ENCODE measurements around the gene PPP2R3B. TPM values are rescaled to one million over a fixed set of nuclear protein-coding genes. Genes with fewer than 3 reads are reported as not detected.
"Not testable (repeated sequence)": the region's sequence is repeated elsewhere in the genome, so short reads cannot be mapped to it uniquely, and the experiment has no call there.

PPP2R3B gene
- 35.3 TPM for total RNA-seq

DNA sequence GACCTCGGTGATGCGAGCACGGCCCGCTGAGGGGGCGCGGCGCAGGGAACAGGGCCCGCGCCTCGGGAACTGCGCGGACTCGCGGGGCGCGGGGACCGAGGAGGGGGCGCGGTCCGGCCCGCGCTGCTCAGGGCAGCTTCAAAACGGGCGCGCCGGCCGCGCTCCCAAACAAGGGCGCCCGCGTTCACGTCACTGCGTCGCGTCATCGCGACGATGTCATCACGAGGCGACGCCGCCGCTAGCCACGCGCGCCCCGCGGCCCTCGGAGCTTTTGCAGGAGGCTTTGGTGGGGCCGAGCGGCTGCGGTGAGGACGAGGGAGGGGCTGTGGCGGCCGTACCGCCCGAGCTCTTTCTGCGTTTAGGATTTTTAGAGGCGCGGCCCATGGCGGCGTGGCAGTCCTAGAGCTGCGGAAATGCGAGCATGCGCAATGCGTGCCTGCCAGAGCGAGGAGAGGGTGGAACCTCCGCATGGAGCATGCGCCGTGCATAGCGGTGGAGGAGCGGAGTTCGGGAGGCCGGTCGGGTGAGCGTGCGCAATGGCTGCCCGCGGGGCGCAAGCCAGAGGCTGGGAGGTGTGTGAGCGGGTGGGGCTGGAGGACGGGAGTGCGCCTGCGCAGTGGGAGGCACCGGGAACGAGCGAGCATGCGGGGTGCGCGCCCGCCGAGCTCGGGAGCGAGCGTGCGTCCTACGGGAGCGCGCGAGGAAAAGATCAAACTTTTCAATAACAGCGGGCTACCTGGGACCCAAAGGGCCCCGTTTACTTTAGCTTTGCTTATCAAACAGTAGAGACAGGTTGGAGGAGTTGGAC is at the start of gene PPP2R3B:
PPP2R3B (minus strand) TSS at position 140 of the 808 bp plus-strand sequence. CDS start 216 bp downstream, outside the sequence.
- DNase-seq (ENCODE audit: low read depth in 2 of 3, low spot score in 2 of 3), result peak; percentile 99 to 100 (median 99)

GRCh38 chrX:435536-436122 is 48.9 kb upstream of the PPP2R3B start:
- no peak for DNase-seq (ENCODE audit: low read depth in 2 of 3, low spot score in 2 of 3)

DNA sequence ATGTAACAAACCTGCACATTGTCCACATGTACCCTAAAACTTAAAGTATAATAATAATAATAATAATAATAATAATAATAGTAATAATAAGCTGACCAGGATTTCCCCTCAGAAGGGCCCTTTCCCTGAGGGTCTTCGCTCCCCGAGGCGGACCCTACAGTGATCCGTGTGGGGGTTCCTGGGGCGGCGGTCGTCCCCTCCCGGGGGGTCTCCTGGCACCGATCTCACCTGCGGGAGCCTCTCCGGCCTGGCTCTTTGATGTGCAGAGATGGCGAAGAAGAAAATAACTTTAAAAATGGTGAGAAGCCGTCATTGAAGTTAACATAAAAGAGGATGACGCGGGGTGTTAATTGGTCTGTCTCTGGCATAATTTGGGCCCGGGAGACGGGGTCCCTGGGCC is 48.2 kb upstream of the PPP2R3B start:
- DNase-seq (ENCODE audit: low read depth in 2 of 3, low spot score in 2 of 3), result no peak

GRCh38 chrX:433771-434170 is 47.1 kb upstream of the PPP2R3B start:
- DNase-seq (ENCODE audit: low read depth in 2 of 3, low spot score in 2 of 3), result no peak

GRCh38 chrX:432666-433065 is 46.0 kb upstream of the PPP2R3B start:
- not testable (repeated sequence) for DNase-seq (ENCODE audit: low read depth in 2 of 3, low spot score in 2 of 3)

- no peak for DNase-seq (ENCODE audit: low read depth in 2 of 3, low spot score in 2 of 3)
These were observed 44.9 kb upstream of the PPP2R3B start for GRCh38 chrX:431492-432111.

DNA sequence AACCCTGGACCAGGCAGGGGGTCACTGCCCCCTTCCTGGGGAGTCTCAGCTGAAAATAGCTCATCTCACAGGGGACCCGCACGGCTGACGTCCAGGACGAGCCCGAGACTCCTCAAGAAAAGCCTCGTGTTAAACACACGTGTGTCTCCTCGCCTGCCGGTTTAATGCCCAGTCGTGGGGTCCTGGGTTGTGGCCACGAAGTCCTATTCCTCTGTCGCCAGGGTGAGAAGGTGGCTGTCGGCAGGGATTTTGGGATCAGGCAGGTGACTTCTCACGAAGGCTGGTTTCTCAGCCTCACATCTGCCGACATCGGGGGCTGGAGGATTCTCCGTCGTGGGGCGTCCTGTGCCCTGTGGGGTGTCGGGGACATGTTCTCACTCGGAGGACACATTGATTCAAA is 44.3 kb upstream of the PPP2R3B start:
- no peak for DNase-seq (ENCODE audit: low read depth in 2 of 3, low spot score in 2 of 3)

DNA sequence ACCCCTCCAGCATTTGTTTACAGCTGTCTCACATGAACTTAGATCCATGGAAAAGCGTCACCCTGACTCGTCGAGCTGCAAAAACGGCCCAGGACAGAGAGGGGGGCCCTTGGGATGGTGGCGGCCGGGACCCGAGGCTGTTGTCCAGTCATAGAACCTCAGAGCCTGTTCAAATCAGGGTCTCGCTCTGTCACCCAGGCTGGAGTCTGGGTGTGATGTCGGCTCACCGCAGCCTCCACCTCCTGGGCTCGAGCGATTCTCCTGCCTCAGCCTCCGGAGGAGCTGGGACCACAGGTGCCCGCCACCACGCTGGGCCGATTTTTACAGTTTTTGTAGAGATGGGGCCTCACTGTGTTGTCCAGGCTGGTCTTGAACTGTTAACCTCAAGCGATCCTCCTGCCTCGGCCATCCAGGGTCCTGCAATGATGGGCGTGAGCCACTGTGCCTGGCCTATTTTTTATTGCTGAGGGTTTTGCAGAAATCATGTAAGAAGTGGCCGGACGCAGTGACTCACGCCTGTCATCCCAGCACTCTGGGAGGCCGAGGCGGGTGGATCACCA is 42.6 kb upstream of the PPP2R3B start:
- DNase-seq (ENCODE audit: low read depth in 2 of 3, low spot score in 2 of 3), result no peak

- peak in 2 of 3 donors; percentile 24 to 46 for DNase-seq (ENCODE audit: low read depth in 2 of 3, low spot score in 2 of 3)
These were observed 41.4 kb upstream of the PPP2R3B start for GRCh38 chrX:427812-428725.

GRCh38 chrX:426881-427280 is 40.2 kb upstream of the PPP2R3B start:
- DNase-seq (ENCODE audit: low read depth in 2 of 3, low spot score in 2 of 3), result no peak

DNA sequence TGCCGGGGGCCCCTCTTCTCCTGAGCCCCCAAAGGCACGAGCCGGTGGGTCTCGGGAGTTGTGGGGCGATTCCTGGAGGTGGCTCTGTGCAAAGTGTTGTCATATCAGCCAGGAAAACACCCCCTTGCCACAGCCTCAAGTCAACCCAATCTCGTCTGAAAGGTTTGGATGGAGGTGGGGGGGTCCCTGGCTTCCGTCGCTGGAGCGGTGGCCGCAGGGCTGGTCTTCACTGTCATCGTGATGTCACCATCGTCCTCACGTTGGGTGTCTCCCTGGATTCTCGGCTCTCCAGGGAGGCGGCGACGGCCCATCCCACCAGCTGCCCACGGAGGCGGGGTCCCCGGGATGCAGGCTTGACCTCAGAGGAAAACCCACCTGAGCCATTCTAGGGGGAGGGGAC is 38.3 kb upstream of the PPP2R3B start:
- no peak for DNase-seq (ENCODE audit: low read depth in 2 of 3, low spot score in 2 of 3)

- DNase-seq (ENCODE audit: low read depth in 2 of 3, low spot score in 2 of 3), result no peak
These were observed 35.1 kb upstream of the PPP2R3B start for GRCh38 chrX:421646-422391.

DNA sequence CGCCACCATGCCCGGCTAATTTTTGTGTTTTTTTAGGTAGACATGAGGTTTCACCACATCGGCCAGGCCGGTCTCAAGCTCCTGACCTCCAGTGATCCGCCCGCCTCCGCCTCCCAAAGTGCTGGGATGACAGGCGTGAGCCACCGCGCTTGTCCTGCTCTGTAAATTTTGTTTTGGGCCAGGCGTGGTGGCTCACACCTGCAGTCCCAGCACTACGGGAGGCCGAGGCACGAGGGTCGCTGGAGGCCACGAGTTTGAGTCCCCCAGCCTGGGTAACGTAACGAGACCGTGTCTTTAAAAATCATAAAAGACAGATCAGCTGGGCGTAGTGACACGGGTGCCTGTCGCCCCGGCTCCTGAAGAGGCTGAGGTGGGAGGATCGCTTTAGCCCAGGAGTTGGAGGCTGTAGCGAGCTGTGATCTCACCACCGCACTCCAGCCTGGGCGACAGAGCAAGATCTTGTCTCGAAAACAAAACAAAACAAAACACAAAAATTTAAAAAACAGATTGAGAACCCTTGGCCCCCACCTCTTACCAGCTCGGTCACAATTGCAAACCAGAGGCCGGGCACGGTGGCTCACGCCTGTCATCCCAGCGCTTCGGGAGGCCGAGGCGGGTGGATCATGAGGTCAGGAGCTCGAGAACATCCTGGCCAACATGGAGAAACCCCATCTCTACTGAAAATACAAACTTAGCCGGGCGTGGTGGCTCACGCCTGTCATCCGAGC is 34.0 kb upstream of the PPP2R3B start:
- DNase-seq (ENCODE audit: low read depth in 2 of 3, low spot score in 2 of 3), result no peak

- DNase-seq (ENCODE audit: low read depth in 2 of 3, low spot score in 2 of 3), result no peak
These were observed 32.4 kb upstream of the PPP2R3B start for GRCh38 chrX:418927-419729.

- not testable (repeated sequence) for DNase-seq (ENCODE audit: low read depth in 2 of 3, low spot score in 2 of 3)
These were observed 28.8 kb upstream of the PPP2R3B start for GRCh38 chrX:415498-415897.

- peak in 2 of 3 donors; percentile 33 to 61 for DNase-seq (ENCODE audit: low read depth in 2 of 3, low spot score in 2 of 3)
These were observed 26.9 kb upstream of the PPP2R3B start for GRCh38 chrX:413322-414201.

- no peak for DNase-seq (ENCODE audit: low read depth in 2 of 3, low spot score in 2 of 3)
These were observed 23.6 kb upstream of the PPP2R3B start for GRCh38 chrX:410296-410695.
